PFSK-1 (cell line): ENCODE data around the gene DGLUCY.

Experiments
- FOXP2 ChIP-seq: optimal IDR thresholded peaks from 2 replicates; pipeline ENCODE3; 2011; ENCODE audit warnings: borderline replicate concordance, control low read depth, inconsistent platforms; ENCODE audit not compliant: insufficient read depth; ENCODE audit errors: extremely low read length, extremely low read depth
- POLR2AphosphoS5 ChIP-seq: IDR thresholded peaks from 2 replicates; pipeline ENCODE4 v1.6.1; 2012; ENCODE audit warnings: low read depth, mild to moderate bottlenecking, control low read depth, low read length, moderate library complexity
- SIN3A ChIP-seq: IDR thresholded peaks from 2 replicates; pipeline ENCODE4 v1.6.1; 2012; ENCODE audit warnings: mild to moderate bottlenecking, low read length, moderate library complexity, borderline replicate concordance; ENCODE audit not compliant: insufficient read depth
- TAF1 ChIP-seq: IDR thresholded peaks from 2 replicates; pipeline ENCODE4 v1.6.1; 2012; ENCODE audit warnings: low read length, control low read depth, borderline replicate concordance; ENCODE audit not compliant: insufficient read depth
- TF ChIP-seq, protein P1 (sequence below), 2 experiments: IDR thresholded peaks; 2 replicates each; pipeline versions ENCODE4 v1.6.1 to v1.8.0; 2011 to 2012; ENCODE audit warnings: low read depth in 2 of 2, low read length in 2 of 2, control low read depth in 1 of 2, inconsistent platforms in 1 of 2, mild to moderate bottlenecking in 1 of 2, moderate library complexity in 1 of 2; ENCODE audit not compliant: insufficient read depth in 1 of 2

The DGLUCY gene

DNA sequence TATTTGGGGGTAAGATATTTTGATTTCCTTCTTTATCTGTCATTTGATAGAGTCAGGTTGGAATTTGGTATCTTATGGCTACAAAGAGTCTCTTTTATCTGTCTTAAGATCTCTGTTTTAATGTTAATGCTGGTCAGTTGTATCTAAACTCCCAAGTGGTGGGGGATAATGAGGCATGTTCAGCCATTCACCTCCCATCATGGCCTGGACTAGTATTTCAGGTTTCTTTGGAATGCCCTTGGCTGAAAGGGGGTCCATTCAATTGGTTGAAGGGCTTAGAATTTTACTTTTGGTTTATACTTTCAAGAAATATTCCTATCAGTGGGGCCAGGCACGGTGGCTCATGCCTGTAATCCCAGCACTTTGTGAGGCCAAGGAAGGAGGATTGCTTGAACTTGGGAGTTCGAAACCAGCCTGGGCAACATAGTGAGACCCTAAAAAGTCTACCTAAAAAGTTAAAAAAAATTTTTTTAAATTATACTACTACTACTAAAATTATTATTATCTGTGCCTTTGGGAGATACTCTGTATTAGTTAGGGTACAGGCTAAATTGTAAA is 4.7 kb downstream of the DGLUCY start:
- TF ChIP-seq TAF1 = no peak
- TF ChIP-seq SIN3A = no peak
- TF ChIP-seq, protein P1, sequence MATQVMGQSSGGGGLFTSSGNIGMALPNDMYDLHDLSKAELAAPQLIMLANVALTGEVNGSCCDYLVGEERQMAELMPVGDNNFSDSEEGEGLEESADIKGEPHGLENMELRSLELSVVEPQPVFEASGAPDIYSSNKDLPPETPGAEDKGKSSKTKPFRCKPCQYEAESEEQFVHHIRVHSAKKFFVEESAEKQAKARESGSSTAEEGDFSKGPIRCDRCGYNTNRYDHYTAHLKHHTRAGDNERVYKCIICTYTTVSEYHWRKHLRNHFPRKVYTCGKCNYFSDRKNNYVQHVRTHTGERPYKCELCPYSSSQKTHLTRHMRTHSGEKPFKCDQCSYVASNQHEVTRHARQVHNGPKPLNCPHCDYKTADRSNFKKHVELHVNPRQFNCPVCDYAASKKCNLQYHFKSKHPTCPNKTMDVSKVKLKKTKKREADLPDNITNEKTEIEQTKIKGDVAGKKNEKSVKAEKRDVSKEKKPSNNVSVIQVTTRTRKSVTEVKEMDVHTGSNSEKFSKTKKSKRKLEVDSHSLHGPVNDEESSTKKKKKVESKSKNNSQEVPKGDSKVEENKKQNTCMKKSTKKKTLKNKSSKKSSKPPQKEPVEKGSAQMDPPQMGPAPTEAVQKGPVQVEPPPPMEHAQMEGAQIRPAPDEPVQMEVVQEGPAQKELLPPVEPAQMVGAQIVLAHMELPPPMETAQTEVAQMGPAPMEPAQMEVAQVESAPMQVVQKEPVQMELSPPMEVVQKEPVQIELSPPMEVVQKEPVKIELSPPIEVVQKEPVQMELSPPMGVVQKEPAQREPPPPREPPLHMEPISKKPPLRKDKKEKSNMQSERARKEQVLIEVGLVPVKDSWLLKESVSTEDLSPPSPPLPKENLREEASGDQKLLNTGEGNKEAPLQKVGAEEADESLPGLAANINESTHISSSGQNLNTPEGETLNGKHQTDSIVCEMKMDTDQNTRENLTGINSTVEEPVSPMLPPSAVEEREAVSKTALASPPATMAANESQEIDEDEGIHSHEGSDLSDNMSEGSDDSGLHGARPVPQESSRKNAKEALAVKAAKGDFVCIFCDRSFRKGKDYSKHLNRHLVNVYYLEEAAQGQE (IDR thresholded peaks at IDR 0.05; ENCODE audit: insufficient read depth in 1 of 2, low read depth in 2 of 2, low read length in 2 of 2) = no peak
- TF ChIP-seq POLR2AphosphoS5 = no peak
- TF ChIP-seq FOXP2 = no peak

DNA sequence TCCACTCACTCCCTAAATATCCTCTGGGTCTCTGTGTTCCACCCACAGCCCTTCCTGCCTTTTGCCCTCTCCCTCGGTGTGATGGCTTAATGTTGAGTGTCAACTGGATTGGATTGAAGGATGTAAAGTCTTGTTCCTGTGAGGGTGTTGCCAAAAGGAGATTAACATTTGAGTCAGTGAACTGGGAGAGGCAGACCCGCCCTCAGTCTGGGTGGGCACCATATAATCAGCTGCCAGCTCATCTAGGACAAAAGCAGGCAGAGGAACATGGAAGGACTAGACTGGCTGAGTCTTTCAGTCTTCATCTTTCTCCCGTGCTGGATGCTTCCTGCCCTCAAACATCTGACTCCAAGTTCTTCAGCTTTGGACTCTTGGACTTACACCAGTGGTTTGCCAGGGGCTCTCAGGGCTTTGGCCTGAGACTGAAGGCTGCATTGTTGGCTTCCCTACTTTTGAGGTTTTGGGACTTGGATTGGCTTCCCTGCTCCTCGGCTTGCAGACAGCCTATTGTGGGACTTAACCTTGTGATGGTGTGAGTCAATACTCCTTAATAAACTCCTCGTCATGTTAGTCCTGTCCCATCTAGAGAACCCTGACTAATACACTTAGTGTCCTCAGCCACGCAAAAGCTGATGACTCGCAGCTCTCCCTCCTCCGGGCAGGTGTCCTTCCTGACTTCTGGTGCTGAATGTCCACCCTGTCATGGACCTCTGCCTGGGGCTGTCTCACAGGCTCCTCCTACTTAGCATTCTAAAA is 5.9 kb downstream of the DGLUCY start:
- no peak for TF ChIP-seq SIN3A
- TF ChIP-seq TAF1 = no peak
- no peak for TF ChIP-seq POLR2AphosphoS5
- TF ChIP-seq FOXP2 = no peak
- TF ChIP-seq, protein P1 (IDR thresholded peaks at IDR 0.05; ENCODE audit: insufficient read depth in 1 of 2, low read depth in 2 of 2, low read length in 2 of 2) = no peak

DNA sequence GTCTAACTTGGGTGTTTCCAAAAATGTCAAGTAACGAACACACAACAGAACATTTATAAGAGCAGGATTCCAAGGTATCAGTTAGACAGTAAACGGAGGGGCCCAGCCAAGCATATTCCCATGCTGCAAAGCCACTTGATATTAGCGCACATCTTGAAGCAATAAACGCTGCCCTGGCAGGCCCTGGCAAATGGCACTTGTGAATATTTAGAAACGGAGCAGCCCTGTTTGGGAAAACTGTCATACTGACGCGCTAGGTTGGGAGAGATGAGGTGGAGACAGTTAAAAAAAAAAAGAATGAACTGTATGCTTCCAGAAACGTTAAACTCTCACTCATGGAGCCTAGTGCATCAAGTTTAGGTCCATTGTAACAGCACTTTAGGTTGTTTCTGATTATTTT is 9.3 kb downstream of the DGLUCY start:
- TF ChIP-seq SIN3A (no peak), POLR2AphosphoS5 (no peak), TAF1 (no peak), FOXP2 (no peak)
- TF ChIP-seq, protein P1 (IDR thresholded peaks at IDR 0.05; ENCODE audit: insufficient read depth in 1 of 2, low read depth in 2 of 2, low read length in 2 of 2) = no peak

DNA sequence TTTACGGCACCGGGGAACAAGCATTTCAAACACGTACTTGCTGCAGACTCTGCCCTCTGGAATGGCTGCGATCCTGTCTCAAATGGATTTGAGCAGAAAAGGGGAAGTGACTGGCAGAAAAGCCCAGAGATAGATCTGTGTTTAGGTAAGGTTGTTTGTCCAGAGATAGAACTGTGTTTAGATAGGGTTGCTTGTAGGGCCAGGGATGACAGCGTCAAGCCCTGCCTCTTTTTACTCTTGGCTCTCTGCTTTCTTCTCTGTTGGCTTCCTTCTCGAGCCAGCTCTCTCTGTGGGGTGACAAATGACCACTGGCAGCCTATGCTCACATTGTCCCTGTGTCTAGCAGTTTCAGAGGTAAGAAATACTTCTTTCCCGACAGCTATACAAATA is 11.4 kb downstream of the DGLUCY start:
- TF ChIP-seq, protein P1 (IDR thresholded peaks at IDR 0.05; ENCODE audit: insufficient read depth in 1 of 2, low read depth in 2 of 2, low read length in 2 of 2) = no peak
- TF ChIP-seq SIN3A (no peak), FOXP2 (no peak), POLR2AphosphoS5 (no peak), TAF1 (no peak)
